AML-193 (cell line): Measurements from ENCODE around the gene NFIX.

Source experiments
- DNase-seq, 2 experiments: peaks; one replicate each; lab custom pipeline; 2025; lab: John Stamatoyannopoulos, UW

Gene NFIX

GRCh38 chr19:12987781-12988180, 7.5 kb upstream of the NFIX start:
- DNase-seq: no peak

- no peak for DNase-seq
These were observed 4.8 kb upstream of the NFIX start for GRCh38 chr19:12990431-12990830.

- no peak for DNase-seq
These were observed 4.4 kb upstream of the NFIX start for GRCh38 chr19:12990853-12991252.

- DNase-seq: no peak
These were observed 4.0 kb upstream of the NFIX start for GRCh38 chr19:12991296-12991695.

GRCh38 chr19:12992729-12993128, 2.5 kb upstream of the NFIX start:
- DNase-seq: no peak

GRCh38 chr19:12993562-12993961, 1.7 kb upstream of the NFIX start:
- DNase-seq: no peak

- DNase-seq: no peak
These were observed 526 bp downstream of the NFIX start for GRCh38 chr19:12995596-12996405.

- DNase-seq: peak; percentile 5 to 11
These were observed 1.3 kb downstream of the NFIX start for GRCh38 chr19:12996406-12997094.

- DNase-seq: no peak
These were observed 2.1 kb downstream of the NFIX start for GRCh38 chr19:12997179-12997966.

- DNase-seq: no peak
These were observed 3.0 kb downstream of the NFIX start for GRCh38 chr19:12997967-12998940.

GRCh38 chr19:13001166-13001501, 5.9 kb downstream of the NFIX start:
- no peak for DNase-seq

GRCh38 chr19:13001502-13002165, 6.4 kb downstream of the NFIX start:
- DNase-seq: no peak

GRCh38 chr19:13002166-13002898, 7.1 kb downstream of the NFIX start:
- DNase-seq: no peak

- DNase-seq: no peak
These were observed 7.8 kb downstream of the NFIX start for GRCh38 chr19:13003081-13003480.

GRCh38 chr19:13004273-13004672, 9.0 kb downstream of the NFIX start:
- no peak for DNase-seq

GRCh38 chr19:13005253-13005652, 10.0 kb downstream of the NFIX start:
- no peak for DNase-seq

GRCh38 chr19:13005861-13006370, 10.6 kb downstream of the NFIX start:
- no peak for DNase-seq

- DNase-seq: no peak
These were observed 11.4 kb downstream of the NFIX start for GRCh38 chr19:13006431-13007281.
